ENCODE measurements around the gene PLBD2. TPM values are rescaled to one million over a fixed set of nuclear protein-coding genes. Genes with fewer than 3 reads are reported as not detected.

The PLBD2 gene
- total and polyA plus RNA-seq, 10 of the 15 experiments (the other 5 are each of a cell fraction or from before 2014, with no cell fraction given), result 1.4 to 16.6 (median 5.9) TPM

GRCh38 chr12:113392988-113393579, 34.7 kb downstream of the PLBD2 start (continued):
- TF ChIP-seq CBX3 (IDR thresholded peaks at IDR 0.05; ENCODE audit: borderline replicate concordance, low read depth) (no peak), NFIC (IDR thresholded peaks at IDR 0.05; ENCODE audit: low read depth, low read length) (no peak), NR2F1 (conservative IDR thresholded peaks at IDR 0.05) (no peak), RELA (IDR thresholded peaks at IDR 0.05; ENCODE audit: borderline replicate concordance, partially characterized antibody) (no peak), SRF (IDR thresholded peaks at IDR 0.05; ENCODE audit: low read depth in 2 of 2, low read length in 2 of 2) (no peak), NFYB (IDR thresholded peaks at IDR 0.05; ENCODE audit: insufficient read depth, low read depth, low read length) (peak; percentile 41; the same call in 1 of the 2 replicates), TCF12 (IDR thresholded peaks at IDR 0.05; ENCODE audit: low read depth, low read length) (no peak), CHD1 (IDR thresholded peaks at IDR 0.05; ENCODE audit: low read depth, low read length) (no peak), SIX5 (IDR thresholded peaks at IDR 0.05; ENCODE audit: low read depth, low read length, severe bottlenecking) (no peak), RUNX3 (IDR thresholded peaks at IDR 0.05; ENCODE audit: low read length) (peak; percentile 32; the same call in 1 of the 2 replicates)
- TF ChIP-seq, protein P1, sequence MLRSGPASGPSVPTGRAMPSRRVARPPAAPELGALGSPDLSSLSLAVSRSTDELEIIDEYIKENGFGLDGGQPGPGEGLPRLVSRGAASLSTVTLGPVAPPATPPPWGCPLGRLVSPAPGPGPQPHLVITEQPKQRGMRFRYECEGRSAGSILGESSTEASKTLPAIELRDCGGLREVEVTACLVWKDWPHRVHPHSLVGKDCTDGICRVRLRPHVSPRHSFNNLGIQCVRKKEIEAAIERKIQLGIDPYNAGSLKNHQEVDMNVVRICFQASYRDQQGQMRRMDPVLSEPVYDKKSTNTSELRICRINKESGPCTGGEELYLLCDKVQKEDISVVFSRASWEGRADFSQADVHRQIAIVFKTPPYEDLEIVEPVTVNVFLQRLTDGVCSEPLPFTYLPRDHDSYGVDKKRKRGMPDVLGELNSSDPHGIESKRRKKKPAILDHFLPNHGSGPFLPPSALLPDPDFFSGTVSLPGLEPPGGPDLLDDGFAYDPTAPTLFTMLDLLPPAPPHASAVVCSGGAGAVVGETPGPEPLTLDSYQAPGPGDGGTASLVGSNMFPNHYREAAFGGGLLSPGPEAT (IDR thresholded peaks at IDR 0.05; ENCODE audit: low read depth), result no peak

GRCh38 chr12:113393749-113394148, 35.4 kb downstream of the PLBD2 start:
- Histone ChIP-seq H3K9ac (ENCODE audit: control insufficient read depth, insufficient read depth, low read length) (no peak overlapping the region), H3K27ac (ENCODE audit: control insufficient read depth, insufficient read depth) (no peak overlapping the region), H3K27me3 (replicated peaks in 1 of 2; ENCODE audit: control insufficient read depth in 2 of 2, insufficient read depth in 2 of 2, low read length in 1 of 2) (no peaks in the 10 kb centered on the region), H3K4me3 (no peak overlapping the region), H3K9me3 (replicated peaks; ENCODE audit: control insufficient read depth, insufficient read depth, low read length) (no peaks in the 10 kb centered on the region), H3K4me1 (ENCODE audit: control insufficient read depth, insufficient read depth, low read length) (no peaks in the 10 kb centered on the region; the same call in 1 of the 2 replicates), H3K36me3 (ENCODE audit: control insufficient read depth in 2 of 2, insufficient read depth in 2 of 2, low read length in 1 of 2) (no peaks in the 10 kb centered on the region; a peak in 2 of 4 replicates), H2AFZ (ENCODE audit: control insufficient read depth, low read depth, low read length) (no peak overlapping the region), H4K20me1 (ENCODE audit: control insufficient read depth, insufficient read depth) (no peaks in the 10 kb centered on the region), H3K4me2 (ENCODE audit: control insufficient read depth, insufficient read depth) (no peak overlapping the region), H3K79me2 (ENCODE audit: control insufficient read depth, insufficient read depth, low read length) (no peaks in the 10 kb centered on the region)
- POLR2A ChIA-PET, result no interaction called here
- SMC1A ChIA-PET (ENCODE audit: uncharacterized antibody, unreplicated experiment), result no interaction called here
- DNase-seq (ENCODE audit: low read depth, low spot score), result no peak
- no peak for ATAC-seq
- no TSS peak for BruUV-seq (replicated peaks)
- CTCF ChIA-PET, result no interaction called here
- in situ Hi-C loops (cut with MboI) (no loop called here), intact Hi-C loops (cut with micrococcal nuclease; ENCODE audit: unreplicated experiment) (no loop called here)
- no peak for FAIRE-seq
- RAD21 ChIA-PET (ENCODE audit: unreplicated experiment), result no interaction called here
- 56% methylated on average over 4 of the region's 5 CpGs for WGBS (ENCODE audit: insufficient coverage, insufficient replicate concordance, low lambda C conversion rate, missing lambda C conversion rate)
- TF ChIP-seq CEBPB (IDR thresholded peaks at IDR 0.05; ENCODE audit: borderline replicate concordance in 1 of 2, low read depth in 2 of 2, low read length in 2 of 2), result no peak
- TF ChIP-seq ASH2L (IDR thresholded peaks at IDR 0.05; ENCODE audit: borderline replicate concordance, low read depth), result no peak
- no peak for TF ChIP-seq ZSCAN29 (IDR thresholded peaks at IDR 0.05)
- no peak for TF ChIP-seq CEBPZ (IDR thresholded peaks at IDR 0.05; ENCODE audit: low read depth, low read length)
- TF ChIP-seq KLF5 (IDR thresholded peaks at IDR 0.05; ENCODE audit: partially characterized antibody), result no peak
- TF ChIP-seq IKZF2 (IDR thresholded peaks at IDR 0.05), result no peak

Measured in GM12878 (cell line).